PC-3 (cell line): ENCODE results near the gene KRTAP5-5.

ENCODE experiments used
- EZH2 ChIP-seq: fragments of 300-600 bp; sonication (generic); IDR thresholded peaks from one replicate; pipeline ENCODE4 v1.6.1; 2017; ENCODE audit warnings: antibody characterized with exemption, mild to moderate bottlenecking, low read length; ENCODE audit not compliant: unreplicated experiment
- EZH2phosphoT487 ChIP-seq: fragments of 300-600 bp; sonication (generic); IDR thresholded peaks from 2 replicates; pipeline ENCODE4 v1.6.1; 2018; ENCODE audit warnings: mild to moderate bottlenecking, antibody characterized with exemption, low read length, borderline replicate concordance
- TF ChIP-seq, protein P1 (sequence below): fragments of 300-600 bp; sonication (generic); conservative IDR thresholded peaks from 2 replicates; pipeline ENCODE4 v1.5.1; 2017; ENCODE audit warnings: antibody characterized with exemption, low read depth, mild to moderate bottlenecking, low read length

DNA sequence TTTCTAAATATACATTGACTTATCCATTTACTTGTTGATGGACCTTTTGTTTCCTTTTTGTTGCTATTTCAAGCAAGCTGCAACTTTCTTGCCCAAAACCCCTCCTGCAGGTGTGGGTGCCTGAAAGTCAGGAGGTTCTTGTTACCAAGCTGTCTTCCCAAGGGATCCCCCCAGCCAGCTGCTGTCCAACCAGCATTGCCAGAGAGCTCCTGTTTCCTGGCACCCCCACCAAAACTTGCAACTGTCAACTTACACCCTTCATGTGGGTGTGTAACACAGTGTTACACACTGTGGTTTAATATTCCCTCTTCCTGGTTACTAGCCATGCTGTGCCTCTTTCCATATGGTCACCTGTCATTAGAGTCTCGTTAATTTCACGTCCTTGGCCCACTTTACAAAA, 42.9 kb upstream of the KRTAP5-5 start:
- TF ChIP-seq, protein P1, sequence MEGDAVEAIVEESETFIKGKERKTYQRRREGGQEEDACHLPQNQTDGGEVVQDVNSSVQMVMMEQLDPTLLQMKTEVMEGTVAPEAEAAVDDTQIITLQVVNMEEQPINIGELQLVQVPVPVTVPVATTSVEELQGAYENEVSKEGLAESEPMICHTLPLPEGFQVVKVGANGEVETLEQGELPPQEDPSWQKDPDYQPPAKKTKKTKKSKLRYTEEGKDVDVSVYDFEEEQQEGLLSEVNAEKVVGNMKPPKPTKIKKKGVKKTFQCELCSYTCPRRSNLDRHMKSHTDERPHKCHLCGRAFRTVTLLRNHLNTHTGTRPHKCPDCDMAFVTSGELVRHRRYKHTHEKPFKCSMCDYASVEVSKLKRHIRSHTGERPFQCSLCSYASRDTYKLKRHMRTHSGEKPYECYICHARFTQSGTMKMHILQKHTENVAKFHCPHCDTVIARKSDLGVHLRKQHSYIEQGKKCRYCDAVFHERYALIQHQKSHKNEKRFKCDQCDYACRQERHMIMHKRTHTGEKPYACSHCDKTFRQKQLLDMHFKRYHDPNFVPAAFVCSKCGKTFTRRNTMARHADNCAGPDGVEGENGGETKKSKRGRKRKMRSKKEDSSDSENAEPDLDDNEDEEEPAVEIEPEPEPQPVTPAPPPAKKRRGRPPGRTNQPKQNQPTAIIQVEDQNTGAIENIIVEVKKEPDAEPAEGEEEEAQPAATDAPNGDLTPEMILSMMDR: no peak
- TF ChIP-seq EZH2 (no peak), EZH2phosphoT487 (no peak)
